HG02623 (cell line): Measurements from ENCODE around the gene CFDP1.
"Not testable (repeated sequence)": the region's sequence is repeated elsewhere in the genome, so short reads cannot be mapped to it uniquely, and the experiment has no call there.

Experiments
- ATAC-seq: cut with Tn5 transposase; IDR thresholded peaks from one replicate; pipeline ENCODE4 v1.9.1; 2021; ENCODE audit warnings: moderate library complexity; ENCODE audit not compliant: unreplicated experiment

Gene CFDP1

DNA sequence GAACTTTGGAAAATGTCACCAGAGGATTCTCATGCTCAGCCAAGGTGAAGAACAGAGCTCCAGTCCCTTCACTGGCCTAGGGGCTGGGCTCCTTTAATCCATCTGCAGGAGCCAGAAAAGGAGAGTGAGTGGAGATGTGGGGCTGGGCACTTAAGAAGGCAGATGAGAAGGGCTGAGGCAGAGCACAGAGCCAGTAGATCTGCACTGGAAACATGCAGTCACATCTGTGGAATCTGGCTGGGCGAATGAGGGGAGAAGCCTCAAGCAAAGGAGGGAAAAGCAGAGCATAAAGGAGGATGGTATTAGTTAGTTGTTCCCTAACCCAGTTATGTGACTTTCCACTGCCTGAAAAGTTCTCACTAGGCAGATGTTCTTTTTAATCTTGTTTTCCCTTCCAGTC, 131.5 kb downstream of the CFDP1 start:
- ATAC-seq = no peak

DNA sequence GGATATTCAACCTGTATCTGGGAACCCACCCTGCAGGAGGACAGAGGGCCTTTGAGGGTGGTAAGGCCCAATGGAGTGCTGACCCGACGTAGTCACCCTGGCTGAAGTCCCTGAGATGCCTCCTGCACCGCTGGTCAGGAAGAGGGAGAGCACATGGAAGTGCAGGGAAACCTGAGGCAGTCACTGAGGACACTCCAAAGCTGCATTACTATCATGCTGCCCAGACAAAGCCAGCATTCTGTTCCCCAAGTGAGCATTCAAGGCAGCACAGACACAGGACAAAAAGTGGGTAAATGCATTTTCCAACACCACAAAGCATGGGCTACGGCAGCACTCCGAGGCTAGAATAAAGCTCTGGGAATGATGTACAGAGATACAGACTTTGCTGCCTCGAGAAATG, 135.0 kb downstream of the CFDP1 start:
- ATAC-seq = no peak

DNA sequence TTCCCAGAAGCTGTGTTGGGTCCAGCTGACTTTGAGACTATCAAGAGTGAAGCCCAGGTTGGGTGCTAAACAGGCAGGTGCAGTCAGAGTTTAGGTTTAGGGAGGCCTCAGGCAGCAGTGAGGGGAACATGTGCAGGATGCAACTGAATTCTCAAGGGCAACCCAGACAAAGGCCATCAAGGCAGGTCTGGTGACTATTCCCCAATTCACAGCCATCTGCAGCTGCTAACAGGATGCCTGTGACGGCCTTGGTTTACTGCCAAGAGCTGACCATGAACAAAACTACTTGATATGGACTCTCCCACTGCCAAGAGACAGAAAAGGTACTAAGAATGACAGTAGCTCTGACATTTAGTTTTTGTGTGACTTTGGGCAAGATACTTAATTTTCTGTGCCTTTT, 136.7 kb downstream of the CFDP1 start:
- no peak for ATAC-seq

DNA sequence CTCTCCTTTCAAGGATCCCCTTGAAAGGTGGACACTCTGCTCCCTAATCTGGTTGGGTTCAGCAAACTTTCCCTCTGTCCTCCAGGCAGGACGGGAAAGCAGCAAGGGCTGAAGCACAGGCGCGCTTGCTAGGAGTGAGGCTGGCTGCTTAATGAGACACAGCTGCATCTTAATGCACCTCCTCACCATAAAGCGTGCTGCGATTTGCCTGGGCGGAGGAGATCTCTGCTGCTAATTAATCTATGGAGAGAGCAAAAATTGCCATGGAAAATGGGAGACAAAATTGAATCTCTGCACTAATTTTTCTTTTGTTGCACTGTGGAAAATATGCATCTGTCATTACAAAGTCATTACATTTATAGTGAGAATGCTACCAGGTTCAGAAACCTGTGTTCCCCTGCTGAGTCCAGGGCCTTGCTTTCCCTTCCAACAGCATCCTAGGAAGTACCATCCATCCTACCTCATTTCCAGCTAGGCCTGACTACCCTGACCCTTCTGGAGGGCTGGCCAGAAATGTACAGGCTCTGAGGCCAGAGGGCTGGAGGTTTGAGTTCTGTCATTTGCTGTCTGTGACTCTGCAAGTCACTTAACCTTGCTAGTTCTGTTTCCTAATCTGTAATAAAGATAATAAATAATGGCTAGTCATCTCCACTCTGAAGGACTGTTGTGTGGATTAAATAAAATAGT, 138.4 kb downstream of the CFDP1 start:
- ATAC-seq = no peak

DNA sequence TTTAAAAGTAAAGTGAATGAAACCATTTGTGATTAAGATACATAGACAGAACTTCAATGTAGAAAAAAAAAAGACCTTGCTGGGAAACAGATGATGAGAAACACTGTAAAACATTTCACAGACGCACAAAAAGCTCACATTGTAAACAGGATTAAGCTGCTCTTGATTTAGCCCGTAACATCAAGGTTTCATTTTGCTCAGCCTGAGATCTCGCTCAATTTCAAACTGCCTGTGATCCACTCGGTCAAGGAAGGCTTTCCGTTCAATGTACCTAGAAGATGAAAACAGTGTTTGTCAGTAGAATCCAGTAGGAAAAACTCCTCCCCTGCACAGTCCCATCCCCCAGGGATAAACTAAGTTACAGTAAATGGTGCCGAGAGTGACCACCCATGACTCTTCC, 139.5 kb downstream of the CFDP1 start:
- ATAC-seq = no peak

DNA sequence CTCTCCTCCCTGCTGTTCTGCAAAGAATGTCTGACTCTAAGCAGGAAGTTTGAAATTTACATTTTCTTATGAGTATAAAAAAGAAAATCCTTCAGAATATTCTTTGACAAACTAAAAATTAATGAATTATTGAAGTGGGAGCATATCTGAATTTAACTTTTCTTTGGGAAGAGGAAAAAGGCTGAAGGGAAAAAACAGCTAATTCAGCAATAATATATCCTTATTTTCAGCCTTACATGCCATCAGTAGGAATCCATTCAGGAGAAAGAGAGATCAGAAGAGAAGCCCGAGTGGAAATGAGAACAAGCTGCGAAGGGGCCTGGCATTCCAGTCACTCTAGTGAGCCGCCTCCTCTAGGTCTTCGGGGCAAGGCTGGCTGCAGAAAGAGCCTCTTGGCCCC, 140.1 kb downstream of the CFDP1 start:
- ATAC-seq = no peak

DNA sequence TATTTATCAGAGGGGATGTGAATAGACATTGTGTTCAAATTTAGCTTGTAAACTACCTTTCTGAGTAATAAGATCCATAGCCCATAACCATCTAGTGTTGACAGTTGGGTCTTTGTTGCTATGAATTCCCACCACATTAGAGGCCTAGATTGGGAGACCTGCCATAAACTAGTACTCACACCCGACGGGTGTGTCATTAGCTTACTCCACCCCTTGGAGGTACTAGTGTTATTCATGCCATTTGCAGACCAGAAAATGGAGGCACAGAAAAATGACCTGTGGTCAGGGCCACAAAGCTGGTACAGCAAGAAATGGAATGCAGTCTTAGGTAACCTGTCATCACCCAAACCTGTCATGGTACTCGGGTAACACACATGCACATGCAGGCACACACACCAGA, 140.6 kb downstream of the CFDP1 start:
- ATAC-seq = no peak

DNA sequence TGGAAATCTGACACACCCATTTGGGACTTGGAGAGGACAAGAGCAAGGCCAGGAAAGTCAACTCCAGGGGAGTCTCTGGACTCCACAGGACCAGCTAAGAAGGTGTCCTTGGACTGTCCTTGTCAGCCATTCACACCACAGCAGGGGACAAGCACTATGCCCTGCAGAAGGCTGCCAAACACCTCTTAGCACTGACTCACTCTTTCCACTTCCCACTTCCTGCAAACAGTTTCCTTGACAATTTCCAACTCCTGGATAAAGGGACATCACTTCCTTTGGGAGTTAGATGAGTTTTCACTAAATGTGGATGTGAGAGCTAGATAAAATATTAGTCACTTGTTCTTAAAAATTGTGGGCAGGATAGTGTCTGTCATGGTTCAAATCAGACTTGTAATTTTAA, 144.1 kb downstream of the CFDP1 start:
- ATAC-seq = no peak

DNA sequence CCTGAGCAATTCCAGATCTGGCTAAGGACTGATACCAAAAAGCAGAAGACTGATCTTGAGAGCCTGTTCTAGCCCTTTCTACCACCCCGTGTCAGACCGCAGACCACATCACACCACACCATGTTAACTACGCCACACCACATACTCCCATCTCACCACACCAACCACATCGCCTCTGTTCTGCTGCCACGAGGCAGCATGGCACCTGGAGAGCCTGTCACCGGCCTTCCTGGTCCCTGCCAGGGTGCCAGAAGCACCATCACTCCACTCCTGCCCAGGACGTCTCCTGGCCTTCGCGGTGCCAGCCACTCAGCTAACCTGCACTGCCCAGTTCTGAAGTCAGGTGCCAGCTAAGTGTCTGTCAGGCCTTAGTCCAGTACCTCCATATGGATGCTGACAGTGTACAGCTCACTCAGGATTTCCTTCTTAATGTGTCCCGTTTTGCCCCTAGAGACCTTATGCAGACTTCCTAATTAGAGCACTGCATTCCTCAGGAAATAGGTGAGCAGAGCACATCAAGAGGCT, 144.6 kb downstream of the CFDP1 start:
- ATAC-seq = no peak

DNA sequence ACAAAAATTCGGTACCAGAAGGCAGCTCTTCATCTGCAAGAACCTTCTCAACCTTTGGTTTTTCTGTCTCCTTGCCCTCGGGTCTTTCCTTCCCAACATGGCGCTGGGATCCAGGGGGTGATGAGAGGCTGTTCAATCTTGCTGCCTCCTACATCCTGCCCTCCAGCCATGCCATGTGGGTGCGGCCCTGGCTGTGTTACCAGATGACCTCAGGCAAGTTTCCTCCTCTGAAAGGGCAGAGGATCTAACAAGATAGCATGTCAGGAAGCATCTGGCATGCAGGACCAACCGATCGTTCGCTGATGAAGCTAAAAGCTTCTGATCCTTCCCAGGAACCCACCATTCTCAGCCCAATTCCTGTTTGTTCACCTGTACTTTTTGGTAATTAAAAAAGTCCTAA, 145.1 kb downstream of the CFDP1 start:
- no peak for ATAC-seq

DNA sequence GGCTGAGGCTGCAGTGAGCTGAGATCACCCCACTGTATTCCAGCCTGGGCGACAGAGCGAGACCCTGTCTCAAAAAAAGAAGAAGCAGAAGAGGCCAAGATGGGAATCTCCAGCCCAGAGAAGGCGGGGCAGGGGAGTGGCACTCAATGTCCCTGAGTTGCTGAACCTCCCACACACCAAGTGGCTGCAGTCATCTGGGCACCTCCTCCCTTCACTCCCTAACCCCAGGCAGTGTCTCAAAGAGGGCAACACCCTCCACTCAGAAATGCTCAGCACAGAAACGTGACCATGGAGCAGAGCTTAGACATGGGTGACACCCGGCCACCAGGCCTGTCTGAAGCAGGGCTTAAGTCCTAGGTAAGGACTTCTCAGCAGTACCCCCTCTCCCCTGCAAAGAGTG, 145.6 kb downstream of the CFDP1 start:
- ATAC-seq = no peak

DNA sequence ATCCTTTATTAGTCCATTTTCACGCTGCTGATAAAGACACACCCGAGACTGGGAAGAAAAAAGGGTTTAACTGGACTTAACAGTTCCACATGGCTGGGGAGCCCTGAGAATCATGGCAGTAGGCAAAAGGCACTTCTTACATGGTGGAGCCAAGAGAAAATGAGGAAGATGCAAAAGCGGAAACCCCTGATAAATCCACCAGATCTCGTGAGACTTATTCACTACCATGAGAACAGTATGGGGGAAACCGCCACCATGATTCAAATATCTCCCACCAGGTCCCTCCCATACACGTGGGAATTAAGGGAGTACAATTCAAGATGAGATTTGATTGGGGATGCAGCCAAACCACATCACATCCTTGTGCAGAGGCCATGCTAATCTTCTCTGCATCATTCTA, 146.9 kb downstream of the CFDP1 start:
- ATAC-seq = no peak

DNA sequence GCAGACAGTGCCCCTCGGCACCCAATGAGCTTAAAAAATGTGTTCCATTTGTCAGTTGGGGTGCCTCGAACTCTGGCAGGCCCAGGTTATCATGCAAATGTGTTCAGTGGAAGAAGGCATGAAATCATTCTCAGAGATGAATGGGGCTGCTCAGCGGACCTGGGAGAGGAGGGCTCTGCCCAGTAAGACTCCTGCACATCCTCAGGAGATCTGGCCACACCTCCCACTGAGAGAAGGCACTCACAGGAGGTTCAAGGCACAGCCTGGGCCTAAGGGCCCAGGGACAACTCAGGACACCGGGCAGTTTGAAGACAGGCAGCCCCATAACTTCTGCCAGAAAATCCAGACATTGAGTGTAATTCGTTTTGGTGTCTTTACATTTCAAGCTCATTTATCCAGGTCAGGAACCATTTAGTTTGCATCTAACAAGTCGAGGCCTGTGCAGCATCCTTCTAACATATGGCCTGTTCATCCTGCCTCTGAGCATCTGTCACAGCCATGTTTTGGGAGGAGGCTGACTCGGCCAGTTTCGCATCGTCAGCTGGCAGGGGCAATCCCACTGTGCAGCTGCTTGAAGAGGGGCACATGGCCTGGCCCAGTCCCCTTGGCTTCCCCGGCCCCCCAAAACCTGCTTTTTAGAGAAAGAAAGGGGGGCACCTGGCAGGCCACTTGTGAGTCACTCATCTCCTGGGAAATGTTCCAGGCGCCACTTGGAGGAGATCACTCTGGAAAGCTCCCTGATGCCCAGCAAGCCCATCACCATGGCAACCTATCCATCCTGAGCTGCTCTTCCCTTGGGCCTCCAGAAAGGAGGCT, 150.6 kb downstream of the CFDP1 start:
- ATAC-seq = no peak

DNA sequence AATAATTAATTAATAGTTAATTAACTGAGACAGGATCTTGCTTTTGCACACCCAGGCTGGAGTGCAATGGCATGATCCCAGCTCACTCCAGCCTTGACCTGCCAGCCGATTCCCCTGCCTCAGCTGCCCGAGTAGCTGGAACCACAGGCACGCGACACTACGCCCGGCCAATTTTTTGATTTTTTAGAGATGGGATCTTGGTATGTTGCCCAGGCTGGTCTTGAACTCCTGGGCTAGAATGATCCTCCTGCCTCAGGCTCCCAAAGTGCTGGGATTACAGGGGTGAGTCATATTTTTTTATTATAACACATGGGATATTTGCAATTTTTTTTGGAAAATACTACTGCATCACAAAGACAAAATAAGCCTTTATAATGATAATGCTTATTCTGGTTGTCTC, 151.5 kb downstream of the CFDP1 start:
- ATAC-seq = no peak

DNA sequence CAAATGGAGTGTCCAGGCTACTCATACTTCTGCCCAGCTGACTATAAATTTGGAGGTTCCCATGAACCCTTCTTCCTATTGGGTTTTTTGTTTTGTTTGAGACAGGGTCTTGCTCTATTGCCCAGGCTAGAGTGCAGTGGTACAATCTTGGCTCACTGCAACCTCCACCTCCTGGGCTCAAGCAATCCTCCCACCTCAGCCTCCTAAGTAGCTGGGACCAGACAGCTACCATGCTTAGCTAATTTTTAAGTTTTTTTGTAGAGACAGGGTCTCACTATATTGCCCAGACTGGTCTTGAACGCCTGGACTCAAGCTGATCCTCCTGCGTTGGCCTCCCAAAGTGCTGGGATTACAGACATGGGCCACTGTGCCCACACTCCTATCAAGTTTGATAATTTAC, 152.3 kb downstream of the CFDP1 start:
- ATAC-seq = not testable (repeated sequence)

DNA sequence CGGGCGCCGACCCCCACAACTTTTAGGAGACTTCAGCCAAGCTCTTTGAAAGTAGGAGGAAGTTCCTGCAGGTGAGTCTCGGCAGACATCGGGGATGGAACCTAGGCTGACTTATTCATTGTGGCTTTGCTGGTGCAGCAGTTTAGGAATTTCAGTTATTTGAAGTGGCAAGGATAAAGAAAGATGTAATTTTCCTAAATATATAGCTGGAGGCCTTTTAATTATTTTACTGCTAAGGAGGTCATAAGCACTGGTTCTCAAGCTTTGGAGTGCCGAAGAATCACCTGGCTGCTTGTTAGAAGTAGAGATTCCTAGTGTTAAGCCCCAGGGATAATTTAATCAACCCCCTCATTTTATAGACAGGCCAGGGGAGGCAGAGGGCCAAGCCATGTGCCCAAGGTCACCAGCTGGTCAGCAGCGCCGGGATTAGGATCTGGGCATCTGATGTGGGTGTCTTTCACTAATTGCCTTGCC, 152.9 kb downstream of the CFDP1 start:
- ATAC-seq = no peak

DNA sequence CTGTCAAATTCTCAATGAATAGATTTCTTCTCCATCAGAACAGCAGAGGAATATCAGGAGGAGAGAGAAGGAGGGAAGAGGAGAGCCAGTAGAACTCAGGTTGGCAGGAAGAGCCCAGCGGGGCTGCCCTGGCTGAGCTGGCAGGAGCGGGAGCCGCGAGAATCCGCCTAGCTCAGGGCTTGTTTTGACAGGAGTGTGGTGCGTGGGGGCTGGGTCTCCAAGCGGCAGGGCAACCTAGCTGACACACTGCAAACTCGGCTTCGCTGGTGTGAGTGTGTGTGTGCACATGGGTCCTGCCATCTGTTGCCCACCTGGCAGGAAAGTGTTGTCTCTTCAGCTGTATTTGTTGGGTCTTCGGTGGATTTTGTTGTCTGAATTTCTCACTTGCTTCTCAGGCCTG, 154.0 kb downstream of the CFDP1 start:
- no peak for ATAC-seq

DNA sequence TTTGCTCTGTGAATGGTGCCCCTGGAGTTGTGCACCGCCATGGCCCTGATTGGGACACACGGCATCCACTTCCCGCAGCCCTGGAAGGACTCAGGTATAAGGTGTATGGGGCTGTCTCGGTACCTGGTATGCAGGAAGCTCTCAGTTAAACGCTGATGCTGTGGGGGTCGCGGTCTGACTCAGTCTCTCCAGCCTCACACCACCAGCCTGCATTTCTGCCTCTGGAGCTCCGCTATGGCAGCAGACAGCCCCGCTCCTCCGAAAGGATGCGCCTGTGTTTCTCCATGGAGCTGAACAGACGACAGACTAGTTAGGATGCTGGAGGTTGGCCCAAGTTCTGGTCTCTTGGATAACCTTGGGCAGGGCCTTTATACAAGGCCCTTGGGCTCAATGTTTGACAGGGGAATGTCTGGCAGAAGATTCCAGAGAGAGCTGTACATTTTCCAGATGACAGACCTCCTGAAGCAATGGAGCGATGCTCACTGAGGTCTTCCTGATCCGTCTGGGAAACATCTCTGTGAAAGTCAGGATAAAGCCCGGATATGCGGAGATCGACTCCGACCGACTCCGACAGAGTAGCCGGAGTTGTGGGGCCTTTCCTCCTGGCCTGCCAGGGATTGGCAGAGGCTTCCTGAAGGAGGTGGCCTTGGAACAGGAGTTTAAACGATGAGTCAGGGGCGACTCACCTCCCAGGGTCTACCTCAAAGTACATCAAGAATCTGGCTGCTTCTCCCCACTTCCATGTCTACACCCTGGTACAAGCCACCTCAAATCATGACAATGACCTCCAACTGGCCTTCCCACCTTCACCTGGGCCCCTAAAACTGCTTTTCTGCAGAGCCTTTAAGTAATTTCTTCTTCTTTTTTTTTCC, 160.0 kb downstream of the CFDP1 start:
- no peak for ATAC-seq

DNA sequence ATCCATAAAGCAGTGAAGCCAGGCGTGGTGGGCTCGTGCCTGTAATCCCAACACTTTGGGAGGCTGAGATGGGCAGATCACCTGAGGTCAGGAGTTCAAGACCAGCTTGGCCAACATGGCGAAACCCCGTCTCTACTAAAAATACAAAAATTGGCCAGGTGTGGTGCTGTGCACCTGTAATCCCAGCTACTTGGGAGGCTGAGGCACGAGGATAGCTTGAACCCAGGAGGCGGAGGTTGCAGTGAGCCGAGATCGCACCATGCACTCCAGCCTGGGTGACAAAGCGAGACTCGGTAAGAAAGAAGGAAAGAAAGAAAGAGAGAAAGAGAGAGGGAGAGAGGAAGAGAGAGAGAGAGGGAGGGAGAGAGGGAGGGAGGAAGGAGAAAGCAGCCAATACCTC, 160.7 kb downstream of the CFDP1 start:
- not testable (repeated sequence) for ATAC-seq

DNA sequence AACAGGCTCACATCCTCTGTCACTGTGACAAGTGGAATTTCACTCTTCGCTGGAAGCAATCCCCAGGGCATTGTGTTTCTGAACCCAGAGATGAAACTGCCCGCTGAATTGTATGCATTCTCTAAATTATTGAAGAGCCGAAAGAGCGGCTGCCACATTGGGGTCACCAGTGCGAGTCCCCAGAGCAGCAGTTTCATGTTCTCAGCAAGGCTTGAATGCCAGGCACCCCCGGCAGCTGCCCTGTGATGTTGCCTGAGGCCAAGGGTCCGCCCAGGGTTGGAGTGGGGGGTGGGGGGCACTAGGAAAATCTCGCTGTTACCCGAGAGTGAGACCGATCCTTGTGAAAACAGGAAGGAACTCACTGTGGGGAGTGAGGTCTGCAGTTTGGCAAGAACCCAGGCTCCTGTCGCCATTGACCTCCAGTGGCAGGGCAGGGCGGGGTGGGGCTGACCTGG, 161.2 kb downstream of the CFDP1 start:
- ATAC-seq = no peak

DNA sequence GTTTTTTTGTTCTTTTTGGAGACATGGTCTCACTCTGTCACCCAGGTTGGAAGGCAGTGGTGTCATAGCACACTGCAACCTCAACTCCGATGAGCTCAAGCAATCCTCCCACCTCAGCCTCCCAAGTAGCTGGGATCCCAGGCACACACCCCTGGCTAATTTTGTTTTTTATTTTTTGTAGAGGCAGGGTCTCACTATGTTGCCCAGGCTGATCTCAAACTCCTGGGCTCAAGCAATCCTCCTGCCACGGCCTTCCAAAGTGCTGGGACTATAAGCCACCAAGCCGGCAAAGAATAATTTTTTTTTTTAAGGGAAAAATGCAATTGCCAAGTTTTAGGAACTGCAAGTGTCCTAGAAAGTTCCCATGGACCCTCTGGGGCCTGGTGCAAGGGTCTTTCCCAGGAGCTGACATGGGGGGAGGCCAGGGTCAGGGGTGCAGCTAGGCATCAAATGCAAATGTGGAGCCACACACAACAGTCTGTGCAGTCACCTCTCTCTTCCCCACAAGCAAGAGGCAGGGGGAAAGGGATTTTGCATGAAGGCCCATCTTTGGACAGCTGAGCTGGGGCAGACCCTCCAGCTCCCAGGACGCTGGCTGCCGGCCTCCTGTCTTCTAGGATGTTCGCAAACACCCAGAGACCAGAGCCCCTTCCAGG, 161.7 kb downstream of the CFDP1 start:
- ATAC-seq = no peak
